Karpas-422 (cell line): ENCODE results near the gene AP1G1. TPM values are rescaled to one million over a fixed set of nuclear protein-coding genes. Genes with fewer than 3 reads are reported as not detected.
"Not testable (repeated sequence)": the region's sequence is repeated elsewhere in the genome, so short reads cannot be mapped to it uniquely, and the experiment has no call there.

Experiments used
- DNase-seq: peaks from one replicate; pipeline ENCODE4 v3.0.0-alpha.2; 2015
- H2AFZ ChIP-seq: fragments of 200-600 bp; sonication (generic); 2 replicates; pipeline ENCODE4 v1.6.1; 2014; ENCODE audit warnings: antibody characterized with exemption, low read length, mixed read lengths
- H3K27ac ChIP-seq: fragments of 200-600 bp; sonication (generic); 2 replicates; pipeline ENCODE4 v1.5.1; 2014; ENCODE audit warnings: mild to moderate bottlenecking, low read length, moderate library complexity
- H3K27me3 ChIP-seq: fragments of 200-600 bp; sonication (generic); 2 replicates; pipeline ENCODE4 v1.6.1; 2014; ENCODE audit warnings: low read length, mixed read lengths
- H3K36me3 ChIP-seq: fragments of 200-600 bp; sonication (generic); 2 replicates; pipeline ENCODE4 v1.6.1; 2014; ENCODE audit warnings: low read length, mixed read lengths; ENCODE audit not compliant: insufficient read depth
- H3K4me1 ChIP-seq: fragments of 200-600 bp; sonication (generic); 2 replicates; pipeline ENCODE4 v1.6.1; 2014; ENCODE audit warnings: mild to moderate bottlenecking, low read length, mixed read lengths
- H3K4me2 ChIP-seq: fragments of 200-600 bp; sonication (generic); 2 replicates; pipeline ENCODE4 v1.6.1; 2014; ENCODE audit warnings: low read length, low read depth, mild to moderate bottlenecking; ENCODE audit not compliant: poor library complexity, severe bottlenecking
- H3K4me3 ChIP-seq: fragments of 200-600 bp; sonication (generic); 2 replicates; pipeline ENCODE4 v1.5.1; 2014; ENCODE audit warnings: mild to moderate bottlenecking, antibody characterized with exemption, low read length, mixed read lengths
- H3K79me2 ChIP-seq: fragments of 200-600 bp; sonication (generic); 2 replicates; pipeline ENCODE4 v1.6.1; 2014; ENCODE audit warnings: mild to moderate bottlenecking, low read length, mixed read lengths
- H3K9ac ChIP-seq: fragments of 200-600 bp; sonication (generic); 2 replicates; pipeline ENCODE4 v1.6.0; 2014; ENCODE audit warnings: low read length
- H3K9me2 ChIP-seq: fragments of 200-600 bp; sonication (generic), shearing (Covaris generic); replicated peaks from 2 replicates; pipeline ENCODE4 v1.6.0; 2014; ENCODE audit warnings: mild to moderate bottlenecking, low read length, moderate library complexity; ENCODE audit not compliant: insufficient read depth
- H3K9me3 ChIP-seq: fragments of 300-700, 200-600 bp; sonication (generic); 2 replicates; pipeline ENCODE4 v1.6.1; 2014; ENCODE audit warnings: low read length, mixed read lengths
- H4K20me1 ChIP-seq: fragments of 200-600 bp; sonication (generic); 2 replicates; pipeline ENCODE4 v1.6.1; 2014; ENCODE audit warnings: mild to moderate bottlenecking, antibody characterized with exemption, low read length, low read depth; ENCODE audit not compliant: insufficient read depth
- total RNA-seq: library from RNA; depleted of rRNA; stranded (reverse); fragments of >200 nt; shearing (Covaris generic); gene quantifications from 2 replicates; pipeline ENCODE4 v1.2.3, GENCODE V29; 2014; ENCODE audit warnings: low replicate concordance

AP1G1 gene
- total RNA-seq, 1 experiment from 2014 or later: 78.8 TPM

- Histone ChIP-seq H3K36me3 (peaks cover 23% of the 10 kb centered on the region), H3K4me2 (no peak overlapping the region)
- no peak for DNase-seq
These were observed 5.3 kb downstream of the AP1G1 start for GRCh38 chr16:71803305-71803690.

GRCh38 chr16:71796501-71797097, 12.0 kb downstream of the AP1G1 start:
- peaks cover 16% of the 10 kb centered on the region for H3K4me1 ChIP-seq
- H3K4me3 ChIP-seq: no peak overlapping the region
- peaks cover 91% of the 10 kb centered on the region for H3K79me2 ChIP-seq
- H3K9me2 ChIP-seq: no peaks in the 10 kb centered on the region
- no peak overlapping the region for H2AFZ ChIP-seq
- DNase-seq: no peak
- H3K36me3 ChIP-seq: peaks cover 12% of the 10 kb centered on the region
- H4K20me1 ChIP-seq: no peaks in the 10 kb centered on the region
- no peak overlapping the region for H3K27ac ChIP-seq
- no peak overlapping the region for H3K4me2 ChIP-seq
- no peak overlapping the region for H3K9ac ChIP-seq
- no peaks in the 10 kb centered on the region for H3K27me3 ChIP-seq
- H3K9me3 ChIP-seq: no peaks in the 10 kb centered on the region

More at GRCh38 chr16:71803305-71803690, 5.3 kb downstream of the AP1G1 start:
- Histone ChIP-seq H3K9me2 (no peaks in the 10 kb centered on the region), H3K4me3 (no peak overlapping the region), H3K9ac (no peak overlapping the region), H3K79me2 (peaks cover 87% of the 10 kb centered on the region), H2AFZ (no peak overlapping the region), H3K27ac (no peak overlapping the region), H3K27me3 (no peaks in the 10 kb centered on the region), H3K9me3 (no peaks in the 10 kb centered on the region), H4K20me1 (no peaks in the 10 kb centered on the region), H3K4me1 (peaks cover 14% of the 10 kb centered on the region)

GRCh38 chr16:71794943-71795342, 13.7 kb downstream of the AP1G1 start:
- no peak overlapping the region for H3K4me2 ChIP-seq
- H3K79me2 ChIP-seq: peaks cover 95% of the 10 kb centered on the region
- no peak overlapping the region for H3K27ac ChIP-seq
- H3K27me3 ChIP-seq: no peaks in the 10 kb centered on the region
- no peaks in the 10 kb centered on the region for H3K9me3 ChIP-seq
- H3K9ac ChIP-seq: no peak overlapping the region
- DNase-seq: no peak
- H3K4me1 ChIP-seq: peaks cover 16% of the 10 kb centered on the region
- no peak overlapping the region for H2AFZ ChIP-seq
- H3K9me2 ChIP-seq: no peaks in the 10 kb centered on the region
- H3K4me3 ChIP-seq: no peak overlapping the region
- H4K20me1 ChIP-seq: no peaks in the 10 kb centered on the region
- H3K36me3 ChIP-seq: peaks cover 8% of the 10 kb centered on the region; the same call in 1 of the 2 replicates

DNA sequence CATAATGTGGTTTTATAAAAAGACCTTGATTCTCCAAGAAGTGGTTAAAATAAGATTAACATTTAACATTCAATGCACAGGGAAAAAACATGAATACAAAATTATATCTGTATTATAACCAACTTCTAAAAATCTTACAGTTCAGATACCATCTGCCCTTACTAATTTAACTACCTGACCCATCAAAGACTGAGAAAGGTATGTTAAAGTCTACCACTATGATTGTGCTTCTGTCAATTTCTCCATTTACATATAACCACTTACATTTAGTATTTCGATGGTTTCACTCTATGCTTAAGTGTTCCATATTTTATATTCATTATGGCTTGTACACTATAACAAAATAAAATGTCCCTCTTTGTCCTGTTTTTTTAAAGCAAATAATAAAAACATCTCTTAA, 14.6 kb downstream of the AP1G1 start:
- Histone ChIP-seq H3K9me2 (no peaks in the 10 kb centered on the region), H3K36me3 (peaks cover 15% of the 10 kb centered on the region), H4K20me1 (no peaks in the 10 kb centered on the region), H3K27ac (peak overlapping the region; percentile 31; the same call in 1 of the 2 replicates), H3K9me3 (no peaks in the 10 kb centered on the region), H3K4me2 (no peak overlapping the region), H3K4me3 (no peak overlapping the region), H2AFZ (no peak overlapping the region), H3K9ac (no peak overlapping the region), H3K4me1 (peaks cover 16% of the 10 kb centered on the region), H3K27me3 (no peaks in the 10 kb centered on the region), H3K79me2 (peaks cover 99% of the 10 kb centered on the region)
- DNase-seq: no peak

DNA sequence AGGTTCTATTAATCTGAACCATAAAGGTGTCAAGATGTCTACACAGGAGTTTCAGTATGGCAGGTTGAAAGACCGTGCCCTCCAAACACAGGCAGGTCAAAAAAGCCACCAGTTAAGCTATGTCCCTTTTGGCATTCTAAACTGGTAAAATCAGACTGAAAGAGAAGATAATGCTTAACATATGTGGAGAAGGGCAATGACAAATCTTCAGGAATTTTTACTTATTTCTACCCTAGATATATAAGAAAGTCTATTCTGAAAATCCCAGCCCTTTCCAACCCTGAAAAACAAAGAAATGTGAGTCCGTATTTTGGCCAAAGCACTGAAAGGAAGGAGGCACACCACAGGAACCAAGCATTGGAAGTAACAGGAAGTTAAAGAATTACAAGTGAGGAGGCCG, 16.5 kb downstream of the AP1G1 start:
- H3K79me2 ChIP-seq: peaks cover 99% of the 10 kb centered on the region
- H4K20me1 ChIP-seq: no peaks in the 10 kb centered on the region
- H3K4me1 ChIP-seq: peaks cover 16% of the 10 kb centered on the region
- H3K36me3 ChIP-seq: peaks cover 27% of the 10 kb centered on the region
- H3K9me2 ChIP-seq: no peaks in the 10 kb centered on the region
- H3K4me3 ChIP-seq: no peak overlapping the region
- H3K4me2 ChIP-seq: no peak overlapping the region
- H3K27me3 ChIP-seq: no peaks in the 10 kb centered on the region
- H2AFZ ChIP-seq: no peak overlapping the region
- no peak for DNase-seq
- H3K9me3 ChIP-seq: no peaks in the 10 kb centered on the region
- H3K27ac ChIP-seq: no peak overlapping the region
- no peak overlapping the region for H3K9ac ChIP-seq

DNA sequence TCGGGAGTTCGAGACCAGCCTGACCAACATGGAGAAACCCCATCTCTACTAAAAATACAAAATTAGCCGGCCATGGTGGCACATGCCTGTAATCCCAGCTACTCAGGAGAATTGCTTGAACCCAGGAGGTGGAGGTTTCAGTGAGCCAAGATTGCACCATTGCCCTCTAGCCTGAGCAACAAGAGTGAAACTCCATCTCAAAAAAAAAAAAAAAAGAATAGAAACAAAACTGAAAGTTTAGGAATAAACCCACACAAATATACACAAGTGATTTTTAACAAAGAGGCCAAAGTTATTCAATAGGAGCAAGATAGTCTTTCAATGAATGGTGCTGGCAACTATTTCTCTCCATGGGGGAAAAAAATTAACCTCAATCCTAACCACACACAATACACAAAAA, 18.3 kb downstream of the AP1G1 start:
- peaks cover 25% of the 10 kb centered on the region for H3K36me3 ChIP-seq
- H2AFZ ChIP-seq: not testable (repeated sequence)

DNA sequence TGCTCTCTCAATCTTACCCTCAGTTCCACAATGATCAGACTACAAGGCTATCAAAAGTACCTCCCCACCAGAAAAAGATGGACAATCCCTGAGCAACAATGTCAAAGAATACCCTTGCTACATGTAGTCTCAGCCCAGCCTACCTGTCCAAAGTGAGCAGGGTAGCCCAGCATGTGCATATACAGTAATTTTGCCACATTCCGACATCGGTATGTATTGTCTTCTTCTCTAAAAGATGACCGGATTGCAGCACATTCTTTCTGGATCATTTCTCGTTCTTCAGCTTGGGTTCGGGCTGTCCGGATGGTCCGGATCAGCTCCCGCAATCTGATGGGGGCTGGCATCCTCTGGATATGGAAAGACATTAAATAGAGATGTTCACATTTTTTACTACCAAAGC, 19.5 kb downstream of the AP1G1 start:
- peaks cover 25% of the 10 kb centered on the region for H3K36me3 ChIP-seq
- no peaks in the 10 kb centered on the region for H3K27me3 ChIP-seq
- H4K20me1 ChIP-seq: no peaks in the 10 kb centered on the region
- no peak overlapping the region for H2AFZ ChIP-seq
- H3K4me1 ChIP-seq: peaks cover 4% of the 10 kb centered on the region
- H3K9ac ChIP-seq: no peak overlapping the region
- no peak overlapping the region for H3K4me2 ChIP-seq
- DNase-seq: no peak
- peaks cover 97% of the 10 kb centered on the region for H3K79me2 ChIP-seq
- H3K9me2 ChIP-seq: no peaks in the 10 kb centered on the region
- H3K27ac ChIP-seq: no peak overlapping the region
- H3K9me3 ChIP-seq: no peaks in the 10 kb centered on the region
- H3K4me3 ChIP-seq: no peak overlapping the region

More for the DNA sequence above, 18.3 kb downstream of the AP1G1 start:
- H3K4me2 ChIP-seq, H3K9me2 ChIP-seq, H3K4me3 ChIP-seq, H4K20me1 ChIP-seq, H3K27me3 ChIP-seq, H3K9me3 ChIP-seq, DNase-seq, H3K27ac ChIP-seq, H3K9ac ChIP-seq: not testable (repeated sequence)
- Histone ChIP-seq H3K4me1 (peaks cover 14% of the 10 kb centered on the region), H3K79me2 (peaks cover 97% of the 10 kb centered on the region)

- Histone ChIP-seq H3K9me2 (no peaks in the 10 kb centered on the region), H2AFZ (no peak overlapping the region), H3K27ac (no peak overlapping the region), H3K36me3 (peaks cover 25% of the 10 kb centered on the region), H4K20me1 (no peaks in the 10 kb centered on the region), H3K4me3 (no peak overlapping the region), H3K27me3 (no peaks in the 10 kb centered on the region), H3K9me3 (no peaks in the 10 kb centered on the region), H3K4me2 (no peak overlapping the region), H3K4me1 (no peaks in the 10 kb centered on the region), H3K79me2 (peaks cover 97% of the 10 kb centered on the region), H3K9ac (no peak overlapping the region)
- no peak for DNase-seq
These were observed 20.1 kb downstream of the AP1G1 start for GRCh38 chr16:71788578-71788977.
